ENCODE data around the gene ZNF214. TPM values are rescaled to one million over a fixed set of nuclear protein-coding genes. Genes with fewer than 3 reads are reported as not detected.
"Not testable (repeated sequence)": the region's sequence is repeated elsewhere in the genome, so short reads cannot be mapped to it uniquely, and the experiment has no call there.

Gene ZNF214
- total RNA-seq, 6 experiments from 2014 or later, result 0.85 to 2.0 (median 1.7) TPM

DNA sequence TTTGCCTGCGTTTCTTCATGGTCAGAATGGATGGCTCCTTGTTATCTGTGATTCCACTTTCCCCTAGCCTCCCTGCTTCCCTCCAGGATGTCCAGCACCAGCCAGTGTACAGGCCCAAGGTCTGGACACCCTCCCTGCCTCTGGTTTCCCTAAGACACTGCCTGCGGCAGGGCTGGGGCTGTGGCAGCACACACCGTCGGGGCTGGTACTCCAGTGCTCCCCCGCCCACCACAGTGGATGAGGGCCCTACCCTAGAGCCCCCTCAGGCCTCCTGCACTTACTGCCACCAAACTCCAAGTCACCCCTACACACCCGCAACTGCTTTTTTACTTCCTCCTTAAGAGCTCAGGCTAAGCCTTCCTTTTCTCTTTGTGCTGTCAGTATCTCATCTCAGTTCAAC, 28.9 kb downstream of the ZNF214 start:
- Mint-ChIP-seq H3K36me3 (ENCODE audit: low read depth) (peaks cover 4% of the 10 kb centered on the region; the same call in 1 of the 2 replicates), H3K4me1 (ENCODE audit: low read depth) (peaks cover 50% of the 10 kb centered on the region)

DNA sequence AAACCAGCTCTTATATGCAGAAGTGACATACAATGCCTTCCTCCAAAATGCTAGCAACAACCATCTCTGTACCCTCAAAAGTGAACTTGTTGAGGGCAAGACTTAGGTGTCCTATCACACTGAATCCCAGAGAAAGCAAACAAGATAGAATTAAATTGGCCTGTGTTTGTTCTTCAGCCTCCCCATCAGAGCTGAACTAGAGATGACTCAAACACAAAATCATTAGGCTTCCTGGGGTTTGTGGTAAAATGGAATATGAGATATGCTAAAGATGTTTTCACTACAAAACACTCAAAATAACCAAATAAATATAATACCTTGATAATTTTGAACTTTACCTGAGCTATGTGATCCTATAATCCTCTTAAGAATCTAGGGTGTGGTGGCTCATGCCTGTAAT, 31.6 kb downstream of the ZNF214 start:
- Mint-ChIP-seq H3K27ac (no peak overlapping the region), H3K27me3 (ENCODE audit: insufficient read depth) (no peaks in the 10 kb centered on the region), H3K36me3 (ENCODE audit: low read depth) (peaks cover 4% of the 10 kb centered on the region; the same call in 1 of the 2 replicates), H3K4me1 (ENCODE audit: low read depth) (peaks cover 44% of the 10 kb centered on the region), H3K9me3 (no peaks in the 10 kb centered on the region; the same call in 1 of the 2 replicates), H3K4me3 (no peak overlapping the region)
- peak; percentile 45 for DNase-seq
- no peak for TF ChIP-seq CTCF (IDR thresholded peaks at IDR 0.05)

More for the DNA sequence above, 28.9 kb downstream of the ZNF214 start:
- no peak for TF ChIP-seq CTCF (IDR thresholded peaks at IDR 0.05)
- Mint-ChIP-seq H3K27ac (peak overlapping the region; percentile 87), H3K27me3 (ENCODE audit: insufficient read depth) (no peaks in the 10 kb centered on the region), H3K4me3 (peak overlapping the region; percentile 72; the same call in 1 of the 2 replicates), H3K9me3 (no peaks in the 10 kb centered on the region; the same call in 1 of the 2 replicates)
- no peak for DNase-seq

DNA sequence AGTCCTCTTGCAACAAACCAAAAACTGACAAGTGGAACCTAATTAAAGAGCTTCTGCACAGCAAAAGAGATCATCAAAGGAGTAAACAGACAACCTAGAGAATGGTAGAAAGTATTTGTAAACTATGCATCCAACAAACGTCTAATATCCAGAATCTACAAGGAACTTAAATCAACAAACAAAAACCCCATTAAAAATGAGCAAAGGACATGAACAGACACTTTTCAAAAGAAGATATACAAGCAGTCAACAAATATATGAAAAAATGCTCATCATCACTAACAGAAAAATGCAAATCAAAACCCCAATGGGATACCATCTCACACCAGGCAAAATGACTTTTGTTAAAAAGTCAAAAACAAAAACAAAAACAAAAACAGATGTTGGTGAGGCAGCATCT, 33.7 kb downstream of the ZNF214 start:
- peaks cover 23% of the 10 kb centered on the region for H3K4me1 Mint-ChIP-seq (ENCODE audit: low read depth)
- H3K36me3 Mint-ChIP-seq (ENCODE audit: low read depth), result peaks cover 4% of the 10 kb centered on the region; the same call in 1 of the 2 replicates
- TF ChIP-seq CTCF (IDR thresholded peaks at IDR 0.05), result no peak
- no peaks in the 10 kb centered on the region for H3K27me3 Mint-ChIP-seq (ENCODE audit: insufficient read depth)
- H3K27ac Mint-ChIP-seq, result no peak overlapping the region
- no peaks in the 10 kb centered on the region; the same call in 1 of the 2 replicates for H3K9me3 Mint-ChIP-seq
- no peak overlapping the region for H3K4me3 Mint-ChIP-seq
- DNase-seq, result no peak

GRCh38 chr11:6979365-6979764, 40.8 kb downstream of the ZNF214 start:
- no peak overlapping the region for H3K4me3 Mint-ChIP-seq
- H3K9me3 Mint-ChIP-seq, result no peaks in the 10 kb centered on the region
- DNase-seq, result peak; percentile 33
- no peak overlapping the region for H3K27ac Mint-ChIP-seq
- H3K36me3 Mint-ChIP-seq (ENCODE audit: low read depth), result no peaks in the 10 kb centered on the region
- H3K4me1 Mint-ChIP-seq (ENCODE audit: low read depth), result peaks cover 13% of the 10 kb centered on the region
- TF ChIP-seq CTCF (IDR thresholded peaks at IDR 0.05), result no peak
- no peaks in the 10 kb centered on the region for H3K27me3 Mint-ChIP-seq (ENCODE audit: insufficient read depth)

- H3K4me3 Mint-ChIP-seq; H3K9me3 Mint-ChIP-seq; DNase-seq; H3K27me3 Mint-ChIP-seq (ENCODE audit: insufficient read depth): not testable (repeated sequence)
- Mint-ChIP-seq H3K4me1 (ENCODE audit: low read depth) (peaks cover 26% of the 10 kb centered on the region), H3K36me3 (ENCODE audit: low read depth) (peaks cover 16% of the 10 kb centered on the region; the same call in 1 of the 2 replicates), H3K27ac (peak overlapping the region; percentile 60)
Measured at GRCh38 chr11:6969854-6970253, 50.3 kb downstream of the ZNF214 start.

DNA sequence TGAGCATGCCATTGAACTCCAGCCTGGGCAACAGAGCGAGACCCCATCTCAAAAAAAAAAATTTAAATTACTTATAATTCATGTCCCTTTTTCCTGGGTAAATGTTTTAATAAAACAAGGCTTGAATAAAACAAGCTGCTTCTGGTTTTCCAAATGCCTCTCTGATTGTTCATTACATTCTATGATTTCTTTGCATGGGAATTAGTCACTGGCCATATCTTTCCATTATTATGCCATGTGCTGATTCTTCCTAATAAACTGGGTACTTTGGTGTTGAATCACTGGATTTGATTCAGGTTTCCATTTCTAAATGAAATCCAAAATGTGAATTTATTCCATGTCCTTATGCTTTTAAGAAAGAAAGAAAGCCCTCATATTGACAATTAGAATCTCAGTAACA, 51.3 kb downstream of the ZNF214 start:
- peak overlapping the region; percentile 82 for H3K27ac Mint-ChIP-seq
- DNase-seq, result peak; percentile 79
- H3K9me3 Mint-ChIP-seq, result no peaks in the 10 kb centered on the region; the same call in 1 of the 2 replicates
- H3K27me3 Mint-ChIP-seq (ENCODE audit: insufficient read depth), result no peaks in the 10 kb centered on the region; the same call in 1 of the 2 replicates
- TF ChIP-seq CTCF (IDR thresholded peaks at IDR 0.05), result no peak
- peaks cover 26% of the 10 kb centered on the region for H3K4me1 Mint-ChIP-seq (ENCODE audit: low read depth)
- H3K4me3 Mint-ChIP-seq, result peak overlapping the region; percentile 52; the same call in 1 of the 2 replicates
- peaks cover 16% of the 10 kb centered on the region; the same call in 1 of the 2 replicates for H3K36me3 Mint-ChIP-seq (ENCODE audit: low read depth)

All from HFFc6 (cell line).